ENCODE results near the gene TBC1D9B. TPM values are rescaled to one million over a fixed set of nuclear protein-coding genes. Genes with fewer than 3 reads are reported as not detected.

TBC1D9B gene
- total and polyA plus RNA-seq, 9 of the 15 experiments (the other 6 are each of a cell fraction or from before 2014, with no cell fraction given) = 2.9 to 59.1 (median 33.5) TPM

DNA sequence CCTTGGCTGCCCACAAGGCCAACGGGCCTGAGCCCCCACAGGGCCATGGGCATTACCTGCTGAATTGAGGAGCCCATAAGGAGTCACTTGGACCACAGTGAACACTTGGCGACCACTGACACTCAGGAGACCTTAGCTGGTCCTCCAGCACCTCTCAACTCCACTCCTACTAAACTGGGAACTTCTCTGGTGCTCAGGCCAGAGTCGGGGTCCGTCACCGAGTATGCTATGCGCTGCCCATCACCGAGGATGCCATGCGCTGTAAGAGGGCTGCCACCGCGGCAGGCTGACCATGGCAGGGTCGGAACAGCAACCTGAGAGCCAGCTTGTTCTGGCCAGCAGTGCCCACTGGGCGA, 87.6 kb downstream of the TBC1D9B start (continued):
- TF ChIP-seq, protein P1, sequence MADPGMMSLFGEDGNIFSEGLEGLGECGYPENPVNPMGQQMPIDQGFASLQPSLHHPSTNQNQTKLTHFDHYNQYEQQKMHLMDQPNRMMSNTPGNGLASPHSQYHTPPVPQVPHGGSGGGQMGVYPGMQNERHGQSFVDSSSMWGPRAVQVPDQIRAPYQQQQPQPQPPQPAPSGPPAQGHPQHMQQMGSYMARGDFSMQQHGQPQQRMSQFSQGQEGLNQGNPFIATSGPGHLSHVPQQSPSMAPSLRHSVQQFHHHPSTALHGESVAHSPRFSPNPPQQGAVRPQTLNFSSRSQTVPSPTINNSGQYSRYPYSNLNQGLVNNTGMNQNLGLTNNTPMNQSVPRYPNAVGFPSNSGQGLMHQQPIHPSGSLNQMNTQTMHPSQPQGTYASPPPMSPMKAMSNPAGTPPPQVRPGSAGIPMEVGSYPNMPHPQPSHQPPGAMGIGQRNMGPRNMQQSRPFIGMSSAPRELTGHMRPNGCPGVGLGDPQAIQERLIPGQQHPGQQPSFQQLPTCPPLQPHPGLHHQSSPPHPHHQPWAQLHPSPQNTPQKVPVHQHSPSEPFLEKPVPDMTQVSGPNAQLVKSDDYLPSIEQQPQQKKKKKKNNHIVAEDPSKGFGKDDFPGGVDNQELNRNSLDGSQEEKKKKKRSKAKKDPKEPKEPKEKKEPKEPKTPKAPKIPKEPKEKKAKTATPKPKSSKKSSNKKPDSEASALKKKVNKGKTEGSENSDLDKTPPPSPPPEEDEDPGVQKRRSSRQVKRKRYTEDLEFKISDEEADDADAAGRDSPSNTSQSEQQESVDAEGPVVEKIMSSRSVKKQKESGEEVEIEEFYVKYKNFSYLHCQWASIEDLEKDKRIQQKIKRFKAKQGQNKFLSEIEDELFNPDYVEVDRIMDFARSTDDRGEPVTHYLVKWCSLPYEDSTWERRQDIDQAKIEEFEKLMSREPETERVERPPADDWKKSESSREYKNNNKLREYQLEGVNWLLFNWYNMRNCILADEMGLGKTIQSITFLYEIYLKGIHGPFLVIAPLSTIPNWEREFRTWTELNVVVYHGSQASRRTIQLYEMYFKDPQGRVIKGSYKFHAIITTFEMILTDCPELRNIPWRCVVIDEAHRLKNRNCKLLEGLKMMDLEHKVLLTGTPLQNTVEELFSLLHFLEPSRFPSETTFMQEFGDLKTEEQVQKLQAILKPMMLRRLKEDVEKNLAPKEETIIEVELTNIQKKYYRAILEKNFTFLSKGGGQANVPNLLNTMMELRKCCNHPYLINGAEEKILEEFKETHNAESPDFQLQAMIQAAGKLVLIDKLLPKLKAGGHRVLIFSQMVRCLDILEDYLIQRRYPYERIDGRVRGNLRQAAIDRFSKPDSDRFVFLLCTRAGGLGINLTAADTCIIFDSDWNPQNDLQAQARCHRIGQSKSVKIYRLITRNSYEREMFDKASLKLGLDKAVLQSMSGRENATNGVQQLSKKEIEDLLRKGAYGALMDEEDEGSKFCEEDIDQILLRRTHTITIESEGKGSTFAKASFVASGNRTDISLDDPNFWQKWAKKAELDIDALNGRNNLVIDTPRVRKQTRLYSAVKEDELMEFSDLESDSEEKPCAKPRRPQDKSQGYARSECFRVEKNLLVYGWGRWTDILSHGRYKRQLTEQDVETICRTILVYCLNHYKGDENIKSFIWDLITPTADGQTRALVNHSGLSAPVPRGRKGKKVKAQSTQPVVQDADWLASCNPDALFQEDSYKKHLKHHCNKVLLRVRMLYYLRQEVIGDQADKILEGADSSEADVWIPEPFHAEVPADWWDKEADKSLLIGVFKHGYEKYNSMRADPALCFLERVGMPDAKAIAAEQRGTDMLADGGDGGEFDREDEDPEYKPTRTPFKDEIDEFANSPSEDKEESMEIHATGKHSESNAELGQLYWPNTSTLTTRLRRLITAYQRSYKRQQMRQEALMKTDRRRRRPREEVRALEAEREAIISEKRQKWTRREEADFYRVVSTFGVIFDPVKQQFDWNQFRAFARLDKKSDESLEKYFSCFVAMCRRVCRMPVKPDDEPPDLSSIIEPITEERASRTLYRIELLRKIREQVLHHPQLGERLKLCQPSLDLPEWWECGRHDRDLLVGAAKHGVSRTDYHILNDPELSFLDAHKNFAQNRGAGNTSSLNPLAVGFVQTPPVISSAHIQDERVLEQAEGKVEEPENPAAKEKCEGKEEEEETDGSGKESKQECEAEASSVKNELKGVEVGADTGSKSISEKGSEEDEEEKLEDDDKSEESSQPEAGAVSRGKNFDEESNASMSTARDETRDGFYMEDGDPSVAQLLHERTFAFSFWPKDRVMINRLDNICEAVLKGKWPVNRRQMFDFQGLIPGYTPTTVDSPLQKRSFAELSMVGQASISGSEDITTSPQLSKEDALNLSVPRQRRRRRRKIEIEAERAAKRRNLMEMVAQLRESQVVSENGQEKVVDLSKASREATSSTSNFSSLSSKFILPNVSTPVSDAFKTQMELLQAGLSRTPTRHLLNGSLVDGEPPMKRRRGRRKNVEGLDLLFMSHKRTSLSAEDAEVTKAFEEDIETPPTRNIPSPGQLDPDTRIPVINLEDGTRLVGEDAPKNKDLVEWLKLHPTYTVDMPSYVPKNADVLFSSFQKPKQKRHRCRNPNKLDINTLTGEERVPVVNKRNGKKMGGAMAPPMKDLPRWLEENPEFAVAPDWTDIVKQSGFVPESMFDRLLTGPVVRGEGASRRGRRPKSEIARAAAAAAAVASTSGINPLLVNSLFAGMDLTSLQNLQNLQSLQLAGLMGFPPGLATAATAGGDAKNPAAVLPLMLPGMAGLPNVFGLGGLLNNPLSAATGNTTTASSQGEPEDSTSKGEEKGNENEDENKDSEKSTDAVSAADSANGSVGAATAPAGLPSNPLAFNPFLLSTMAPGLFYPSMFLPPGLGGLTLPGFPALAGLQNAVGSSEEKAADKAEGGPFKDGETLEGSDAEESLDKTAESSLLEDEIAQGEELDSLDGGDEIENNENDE (IDR thresholded peaks at IDR 0.05; ENCODE audit: low read depth, low read length) = no peak
- TF ChIP-seq, protein P2, sequence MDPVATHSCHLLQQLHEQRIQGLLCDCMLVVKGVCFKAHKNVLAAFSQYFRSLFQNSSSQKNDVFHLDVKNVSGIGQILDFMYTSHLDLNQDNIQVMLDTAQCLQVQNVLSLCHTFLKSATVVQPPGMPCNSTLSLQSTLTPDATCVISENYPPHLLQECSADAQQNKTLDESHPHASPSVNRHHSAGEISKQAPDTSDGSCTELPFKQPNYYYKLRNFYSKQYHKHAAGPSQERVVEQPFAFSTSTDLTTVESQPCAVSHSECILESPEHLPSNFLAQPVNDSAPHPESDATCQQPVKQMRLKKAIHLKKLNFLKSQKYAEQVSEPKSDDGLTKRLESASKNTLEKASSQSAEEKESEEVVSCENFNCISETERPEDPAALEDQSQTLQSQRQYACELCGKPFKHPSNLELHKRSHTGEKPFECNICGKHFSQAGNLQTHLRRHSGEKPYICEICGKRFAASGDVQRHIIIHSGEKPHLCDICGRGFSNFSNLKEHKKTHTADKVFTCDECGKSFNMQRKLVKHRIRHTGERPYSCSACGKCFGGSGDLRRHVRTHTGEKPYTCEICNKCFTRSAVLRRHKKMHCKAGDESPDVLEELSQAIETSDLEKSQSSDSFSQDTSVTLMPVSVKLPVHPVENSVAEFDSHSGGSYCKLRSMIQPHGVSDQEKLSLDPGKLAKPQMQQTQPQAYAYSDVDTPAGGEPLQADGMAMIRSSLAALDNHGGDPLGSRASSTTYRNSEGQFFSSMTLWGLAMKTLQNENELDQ (CRISPR knock-in tag; IDR thresholded peaks at IDR 0.05; ENCODE audit: borderline replicate concordance) = no peak
- TF ChIP-seq, protein P3, sequence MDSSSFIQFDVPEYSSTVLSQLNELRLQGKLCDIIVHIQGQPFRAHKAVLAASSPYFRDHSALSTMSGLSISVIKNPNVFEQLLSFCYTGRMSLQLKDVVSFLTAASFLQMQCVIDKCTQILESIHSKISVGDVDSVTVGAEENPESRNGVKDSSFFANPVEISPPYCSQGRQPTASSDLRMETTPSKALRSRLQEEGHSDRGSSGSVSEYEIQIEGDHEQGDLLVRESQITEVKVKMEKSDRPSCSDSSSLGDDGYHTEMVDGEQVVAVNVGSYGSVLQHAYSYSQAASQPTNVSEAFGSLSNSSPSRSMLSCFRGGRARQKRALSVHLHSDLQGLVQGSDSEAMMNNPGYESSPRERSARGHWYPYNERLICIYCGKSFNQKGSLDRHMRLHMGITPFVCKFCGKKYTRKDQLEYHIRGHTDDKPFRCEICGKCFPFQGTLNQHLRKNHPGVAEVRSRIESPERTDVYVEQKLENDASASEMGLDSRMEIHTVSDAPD (CRISPR knock-in tag; IDR thresholded peaks at IDR 0.05) = no peak
- no peak for TF ChIP-seq NBN (IDR thresholded peaks at IDR 0.05; ENCODE audit: low read depth)
- no peak for TF ChIP-seq YBX1 (IDR thresholded peaks at IDR 0.05)
- TF ChIP-seq, protein P4, sequence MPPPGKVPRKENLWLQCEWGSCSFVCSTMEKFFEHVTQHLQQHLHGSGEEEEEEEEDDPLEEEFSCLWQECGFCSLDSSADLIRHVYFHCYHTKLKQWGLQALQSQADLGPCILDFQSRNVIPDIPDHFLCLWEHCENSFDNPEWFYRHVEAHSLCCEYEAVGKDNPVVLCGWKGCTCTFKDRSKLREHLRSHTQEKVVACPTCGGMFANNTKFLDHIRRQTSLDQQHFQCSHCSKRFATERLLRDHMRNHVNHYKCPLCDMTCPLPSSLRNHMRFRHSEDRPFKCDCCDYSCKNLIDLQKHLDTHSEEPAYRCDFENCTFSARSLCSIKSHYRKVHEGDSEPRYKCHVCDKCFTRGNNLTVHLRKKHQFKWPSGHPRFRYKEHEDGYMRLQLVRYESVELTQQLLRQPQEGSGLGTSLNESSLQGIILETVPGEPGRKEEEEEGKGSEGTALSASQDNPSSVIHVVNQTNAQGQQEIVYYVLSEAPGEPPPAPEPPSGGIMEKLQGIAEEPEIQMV (tag; conservative IDR thresholded peaks at IDR 0.05; ENCODE audit: low read depth) = no peak
- TF ChIP-seq TRIM24 (IDR thresholded peaks at IDR 0.05) = no peak
- TF ChIP-seq, protein P5, sequence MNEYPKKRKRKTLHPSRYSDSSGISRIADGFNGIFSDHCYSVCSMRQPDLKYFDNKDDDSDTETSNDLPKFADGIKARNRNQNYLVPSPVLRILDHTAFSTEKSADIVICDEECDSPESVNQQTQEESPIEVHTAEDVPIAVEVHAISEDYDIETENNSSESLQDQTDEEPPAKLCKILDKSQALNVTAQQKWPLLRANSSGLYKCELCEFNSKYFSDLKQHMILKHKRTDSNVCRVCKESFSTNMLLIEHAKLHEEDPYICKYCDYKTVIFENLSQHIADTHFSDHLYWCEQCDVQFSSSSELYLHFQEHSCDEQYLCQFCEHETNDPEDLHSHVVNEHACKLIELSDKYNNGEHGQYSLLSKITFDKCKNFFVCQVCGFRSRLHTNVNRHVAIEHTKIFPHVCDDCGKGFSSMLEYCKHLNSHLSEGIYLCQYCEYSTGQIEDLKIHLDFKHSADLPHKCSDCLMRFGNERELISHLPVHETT (CRISPR knock-in tag; conservative IDR thresholded peaks at IDR 0.05 in 1 of 2, IDR thresholded peaks at IDR 0.05 in 1 of 2) = no peak
- TF ChIP-seq MCM3 (IDR thresholded peaks at IDR 0.05) = no peak

Measured in K562 (cell line).